Measurements from ENCODE around the gene P2RY11.

Gene P2RY11

DNA sequence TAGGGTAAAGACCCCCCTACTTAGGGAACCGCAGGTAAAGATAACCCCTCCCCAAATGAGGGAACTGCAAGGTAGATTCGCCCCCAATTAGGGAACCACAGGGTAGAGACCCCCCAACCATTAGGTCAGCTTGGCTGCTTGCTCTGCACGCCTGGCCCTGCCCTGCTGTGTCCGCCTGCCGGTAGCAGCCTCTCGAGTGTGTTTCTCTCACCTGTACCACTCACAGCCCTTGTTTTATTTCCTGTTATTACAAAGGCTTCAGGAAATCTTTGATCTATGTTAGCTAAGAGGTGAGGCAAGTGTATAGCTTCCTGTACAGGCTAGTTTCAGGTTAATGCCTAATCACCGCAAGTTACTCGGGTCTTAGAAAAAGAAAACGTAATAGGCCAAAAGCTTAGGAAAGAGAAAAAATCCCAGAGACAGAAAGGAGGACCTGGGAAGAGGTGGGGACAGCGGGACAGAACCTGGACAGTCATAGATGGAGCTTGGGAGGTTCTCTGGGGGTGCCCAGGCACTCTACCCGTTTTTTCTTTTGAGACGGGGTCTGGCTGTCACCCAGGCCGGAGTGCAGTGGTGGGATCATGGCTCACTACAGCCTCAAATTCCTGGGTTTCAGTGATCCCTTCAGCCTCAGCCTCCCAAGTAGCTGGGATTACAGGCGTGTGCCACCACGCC, 31.3 kb downstream of the P2RY11 start:
- peak; percentile 29 for DNase-seq

GRCh38 chr19:10143681-10144080, 32.2 kb downstream of the P2RY11 start:
- no peak for DNase-seq

GRCh38 chr19:10144361-10144760, 32.9 kb downstream of the P2RY11 start:
- DNase-seq: no peak

GRCh38 chr19:10145031-10145430, 33.5 kb downstream of the P2RY11 start:
- no peak for DNase-seq

DNA sequence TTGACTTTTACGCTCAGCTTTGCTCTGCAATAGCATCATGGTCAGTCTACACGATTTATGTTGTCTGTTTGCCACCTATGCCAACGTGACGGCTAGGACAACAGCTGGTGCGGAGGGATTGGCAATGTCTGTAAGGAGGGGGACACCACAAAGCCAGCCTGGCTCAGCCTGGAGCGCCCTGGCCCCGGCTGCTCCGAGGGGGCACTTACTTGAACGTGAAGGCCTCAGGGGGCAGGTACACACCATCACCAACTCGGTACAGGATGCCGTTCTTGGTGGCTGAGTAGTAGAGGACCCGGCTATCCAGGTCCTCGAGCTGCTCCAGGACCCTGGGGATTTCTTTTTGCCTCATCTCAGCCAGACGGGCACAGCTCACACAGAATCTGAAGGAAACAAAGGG, 34.6 kb downstream of the P2RY11 start:
- no peak for DNase-seq

- no peak for DNase-seq
Measured at GRCh38 chr19:10149427-10149826, 37.9 kb downstream of the P2RY11 start.

DNA sequence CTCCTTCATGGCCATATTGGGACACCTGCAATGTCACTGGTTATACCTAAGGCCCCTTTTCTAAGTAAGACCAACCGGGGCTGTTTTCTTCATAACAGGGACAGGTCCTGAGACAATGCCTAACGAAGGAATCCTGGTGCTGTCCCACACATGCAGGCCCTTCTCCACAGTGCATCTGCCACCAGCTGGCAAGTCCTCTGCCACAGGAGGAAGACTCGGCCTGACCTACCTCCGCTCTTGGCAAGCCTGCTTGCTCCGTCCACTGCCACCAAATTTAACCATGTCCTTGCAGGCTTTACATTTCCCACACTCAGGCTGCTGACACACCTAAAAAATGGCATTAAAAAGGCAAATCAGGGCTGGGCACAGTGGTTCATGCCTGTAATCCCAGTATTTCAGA, 40.0 kb downstream of the P2RY11 start:
- DNase-seq: no peak

DNA sequence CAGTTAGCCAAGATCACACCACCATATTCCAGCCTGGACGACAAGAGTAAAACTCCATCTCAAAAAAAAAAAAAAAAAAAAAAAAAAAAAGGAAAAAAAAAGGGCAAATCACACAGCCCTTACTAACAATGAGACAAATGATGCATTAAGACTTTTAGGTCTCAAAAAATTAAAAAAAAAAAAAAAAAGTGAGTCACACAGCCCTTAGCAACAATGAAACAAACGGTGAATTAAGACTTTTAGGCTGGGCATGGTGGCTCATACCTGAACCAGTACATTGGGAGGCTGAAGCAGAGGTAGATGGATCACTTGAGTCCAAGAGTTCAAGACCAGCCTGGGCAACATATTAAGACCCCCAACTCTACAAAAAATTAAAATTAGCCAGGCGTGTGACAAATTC, 40.6 kb downstream of the P2RY11 start:
- DNase-seq: no peak

- DNase-seq: no peak
Measured at GRCh38 chr19:10155839-10156238, 44.3 kb downstream of the P2RY11 start.

DNA sequence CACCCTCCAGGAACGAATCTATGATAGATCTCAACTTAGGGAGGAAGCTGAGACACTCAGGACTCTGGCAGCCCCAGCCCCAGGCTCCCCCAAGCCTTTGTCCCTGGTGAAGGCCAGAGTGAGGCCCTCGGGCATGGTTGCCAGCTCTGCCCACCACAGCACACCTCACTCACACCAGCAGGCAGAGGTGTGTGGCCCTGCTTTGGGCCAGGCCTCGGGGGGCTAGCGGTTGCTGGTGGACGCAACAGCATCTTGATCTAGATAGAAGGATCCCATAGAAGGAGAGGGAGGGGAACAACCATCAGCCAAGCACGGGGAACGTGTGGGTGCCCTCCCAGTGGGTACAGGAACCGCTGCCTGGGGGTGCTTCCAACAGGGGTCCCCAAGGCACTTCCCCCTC, 46.6 kb downstream of the P2RY11 start:
- DNase-seq: no peak

- no peak for DNase-seq
Measured at GRCh38 chr19:10158485-10158884, 47.0 kb downstream of the P2RY11 start.

DNA sequence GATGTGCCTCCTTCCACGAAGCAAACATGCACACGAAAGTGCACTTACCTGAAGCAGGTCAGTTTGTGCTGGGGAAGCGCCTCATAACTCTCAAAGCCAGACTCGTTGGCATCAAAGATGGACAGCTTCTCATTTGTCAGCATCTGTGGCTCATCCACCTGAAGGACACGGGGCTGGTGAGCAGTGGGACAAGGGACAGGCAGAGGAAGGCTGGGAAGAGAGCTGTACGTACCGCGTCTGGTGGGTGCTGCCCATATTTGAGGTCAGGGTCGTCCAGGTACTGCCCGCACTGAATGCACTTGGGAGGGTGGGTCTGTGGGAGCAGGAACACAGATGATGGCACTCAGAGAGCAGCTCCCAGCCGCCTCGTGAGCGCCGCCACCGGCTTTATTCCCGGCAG, 48.1 kb downstream of the P2RY11 start:
- no peak for DNase-seq

DNA sequence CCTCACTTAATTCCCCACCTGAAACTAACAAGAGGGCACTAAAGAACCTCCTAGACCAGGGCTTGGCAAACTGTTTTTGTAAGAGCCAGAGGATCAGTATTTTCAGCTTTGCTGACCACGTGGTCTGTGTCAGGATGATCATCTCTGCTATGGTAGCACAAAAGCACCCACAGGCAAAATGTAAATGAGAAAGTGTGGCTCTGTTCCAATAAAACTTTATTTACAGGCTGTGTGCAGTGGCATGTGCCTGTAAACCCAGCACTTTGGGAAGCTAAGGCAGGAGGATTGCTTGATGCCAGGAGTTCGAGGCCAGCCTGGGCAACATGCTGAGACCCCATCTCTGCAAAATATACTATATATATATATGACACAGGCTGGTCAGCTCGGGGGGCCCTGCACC, 52.0 kb downstream of the P2RY11 start:
- no peak for DNase-seq

Measured in activated CD4-positive, alpha-beta T cell treated with anti-CD3 and anti-CD28 coated beads for 1 hour (primary cell).